DND-41 (cell line): ENCODE data around the gene MEGF9.

Experiments used
- CTCF ChIP-seq: IDR thresholded peaks from 2 replicates; pipeline ENCODE4 v1.5.1; 2012; ENCODE audit warnings: borderline replicate concordance, low read length, moderate library complexity, mild to moderate bottlenecking; ENCODE audit not compliant: poor library complexity, severe bottlenecking; ENCODE audit errors: extremely low read depth
- EZH2 ChIP-seq: IDR thresholded peaks from 3 replicates; pipeline ENCODE4 v1.6.1; 2012; ENCODE audit warnings: borderline replicate concordance, low read depth, mild to moderate bottlenecking, moderate library complexity, low read length, inconsistent platforms; ENCODE audit not compliant: severe bottlenecking

GRCh38 chr9:120654272-120654671, 60.0 kb downstream of the MEGF9 start:
- TF ChIP-seq CTCF, result no peak
- TF ChIP-seq EZH2, result no peak
